ENCODE data around the gene ELK3. TPM values are rescaled to one million over a fixed set of nuclear protein-coding genes. Genes with fewer than 3 reads are reported as not detected.

The ELK3 gene
- total RNA-seq, 4 donors from 2014 or later: 10.1 to 25.3 (median 23.4) TPM

DNA sequence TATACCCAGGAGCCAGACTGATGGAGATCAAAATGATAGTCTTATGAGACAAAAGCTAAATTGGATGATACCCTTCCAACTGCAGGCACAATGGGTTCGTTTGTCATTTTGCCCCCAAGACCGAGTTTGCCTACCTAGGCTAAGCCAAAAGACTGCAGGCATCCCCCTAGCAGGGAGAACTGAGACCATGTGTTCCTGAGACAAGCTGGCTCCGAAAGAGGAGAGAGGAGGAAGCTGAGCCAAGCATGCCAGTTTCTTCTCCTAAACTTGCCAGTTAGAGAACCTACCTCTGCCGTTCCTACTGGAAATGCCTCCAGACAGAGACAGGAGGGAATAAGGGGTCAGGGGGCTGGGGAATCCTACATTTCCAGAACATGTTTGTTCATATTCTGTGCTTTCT, 8.3 kb upstream of the ELK3 start:
- TF ChIP-seq POLR2A (IDR thresholded peaks at IDR 0.05) (no peak), POLR2AphosphoS5 (IDR thresholded peaks at IDR 0.05) (no peak), CTCF (IDR thresholded peaks at IDR 0.05) (no peak), EP300 (IDR thresholded peaks at IDR 0.05) (no peak)
- Histone ChIP-seq H3K27ac (no peak overlapping the region), H3K4me1 (no peaks in the 10 kb centered on the region), H3K9me3 (peaks cover 0 to 3% (median 0%) of the 10 kb centered on the region in 3 donors), H3K4me3 (no peak overlapping the region), H3K27me3 (no peaks in the 10 kb centered on the region), H3K36me3 (no peaks in the 10 kb centered on the region)
- WGBS, 2 donors (ENCODE audit: low coverage in 1 of 2): 75 to 100% methylated on average over 1 to 2 of the region's 4 CpGs
- ATAC-seq: no peak

DNA sequence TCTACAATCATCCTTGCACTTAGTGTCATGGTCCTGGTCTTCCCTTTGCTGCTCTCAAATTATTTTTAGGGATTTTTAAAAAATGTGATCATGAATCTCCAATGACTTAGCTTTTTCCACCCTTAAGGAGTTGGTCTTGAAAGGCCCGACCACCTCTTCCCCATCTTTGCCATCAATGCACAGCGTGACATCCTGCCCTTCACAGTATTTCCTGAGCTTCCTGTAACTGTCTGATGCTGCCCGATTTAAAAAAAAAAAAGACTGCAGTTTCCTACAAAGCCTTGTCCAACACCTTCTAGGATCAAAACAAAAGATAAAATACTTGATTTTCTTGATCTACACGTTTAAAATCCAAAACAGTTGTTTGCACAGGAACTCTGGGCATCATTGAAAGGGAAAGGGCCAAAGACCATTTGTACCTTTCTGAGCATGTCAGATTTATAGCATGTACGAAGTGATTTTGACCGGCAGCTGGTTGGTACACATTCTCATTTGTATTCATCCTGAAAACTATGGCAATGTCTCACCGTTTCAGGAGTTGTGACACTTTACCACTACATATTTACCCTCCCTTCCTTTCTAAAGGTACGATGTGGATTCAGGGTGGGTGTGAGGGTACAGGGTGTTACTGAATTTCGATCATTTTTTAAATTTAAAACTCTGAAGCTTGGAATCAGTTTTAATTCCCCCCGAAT, 7.4 kb upstream of the ELK3 start:
- H3K4me1 ChIP-seq: no peaks in the 10 kb centered on the region
- H3K9me3 ChIP-seq: peaks cover 0 to 3% (median 0%) of the 10 kb centered on the region in 3 donors
- no peak overlapping the region for H3K27ac ChIP-seq
- H3K36me3 ChIP-seq: no peaks in the 10 kb centered on the region
- TF ChIP-seq EP300 (IDR thresholded peaks at IDR 0.05) (no peak), POLR2A (IDR thresholded peaks at IDR 0.05) (no peak), CTCF (IDR thresholded peaks at IDR 0.05) (no peak), POLR2AphosphoS5 (IDR thresholded peaks at IDR 0.05) (no peak)
- ATAC-seq: no peak
- WGBS, 2 donors (ENCODE audit: low coverage in 1 of 2): 62% methylated on average over 8 to 10 of the region's 10 CpGs
- H3K4me3 ChIP-seq: no peak overlapping the region
- no peaks in the 10 kb centered on the region for H3K27me3 ChIP-seq

- Histone ChIP-seq H3K9me3 (peaks cover 0 to 3% (median 0%) of the 10 kb centered on the region in 3 donors), H3K4me3 (no peak overlapping the region), H3K27ac (no peak overlapping the region), H3K36me3 (no peaks in the 10 kb centered on the region), H3K4me1 (no peaks in the 10 kb centered on the region), H3K27me3 (no peaks in the 10 kb centered on the region)
- ATAC-seq: no peak
- no peak for TF ChIP-seq CTCF (IDR thresholded peaks at IDR 0.05)
- no peak for TF ChIP-seq EP300 (IDR thresholded peaks at IDR 0.05)
- no peak for TF ChIP-seq POLR2A (IDR thresholded peaks at IDR 0.05)
- TF ChIP-seq POLR2AphosphoS5 (IDR thresholded peaks at IDR 0.05): no peak
- WGBS, 2 donors (ENCODE audit: low coverage in 1 of 2): 0 to 76% methylated on average over 1 to 2 of the region's 2 CpGs
Observed at GRCh38 chr12:96187956-96188355, 6.2 kb upstream of the ELK3 start.

- peaks cover 0 to 10% (median 0%) of the 10 kb centered on the region in 3 donors for H3K4me1 ChIP-seq
- no peak overlapping the region for H3K4me3 ChIP-seq
- H3K9me3 ChIP-seq: peaks cover 0 to 3% (median 0%) of the 10 kb centered on the region in 3 donors
- ATAC-seq: no peak
- TF ChIP-seq EP300 (IDR thresholded peaks at IDR 0.05): no peak
- no peak for TF ChIP-seq POLR2A (IDR thresholded peaks at IDR 0.05)
- no peak for TF ChIP-seq CTCF (IDR thresholded peaks at IDR 0.05)
- TF ChIP-seq POLR2AphosphoS5 (IDR thresholded peaks at IDR 0.05): no peak
- H3K27me3 ChIP-seq: no peaks in the 10 kb centered on the region
- H3K27ac ChIP-seq: no peak overlapping the region
- WGBS, 2 donors (ENCODE audit: low coverage in 1 of 2): 81 to 90% methylated on average over 3 to 5 of the region's 5 CpGs
- no peaks in the 10 kb centered on the region for H3K36me3 ChIP-seq
Observed at GRCh38 chr12:96189781-96190180, 4.4 kb upstream of the ELK3 start.
